ENCODE data around the gene FOXN1. TPM values are rescaled to one million over a fixed set of nuclear protein-coding genes. Genes with fewer than 3 reads are reported as not detected.

The FOXN1 gene
- total RNA-seq, 1 donor = not detected

DNA sequence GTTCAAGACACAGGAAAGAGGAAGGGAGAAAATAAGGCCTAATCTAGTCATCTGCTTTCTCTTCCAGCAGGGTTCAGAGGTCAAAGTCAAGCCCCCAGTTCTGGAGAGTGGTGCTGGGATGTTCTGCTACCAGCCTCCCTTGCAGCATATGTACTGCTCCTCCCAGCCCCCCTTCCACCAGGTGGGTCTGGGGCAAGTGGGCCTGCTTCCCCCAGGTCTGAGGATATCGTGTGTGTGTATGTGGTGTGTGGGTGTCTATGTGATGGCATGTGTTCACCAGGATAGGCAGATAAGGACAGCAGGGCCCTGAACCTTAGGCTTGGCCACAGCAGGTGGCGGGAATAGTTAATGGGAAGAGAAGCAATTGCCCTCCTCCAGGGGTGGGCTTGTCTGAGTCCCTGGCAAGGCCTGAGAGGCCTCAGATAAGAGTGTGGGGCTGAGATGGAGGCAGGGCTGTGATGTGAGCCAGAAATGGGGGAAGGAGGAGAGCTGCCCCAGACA is 21.1 kb downstream of the FOXN1 start:
- Histone ChIP-seq H3K27ac (ENCODE audit: low read depth, low read length) (no peak overlapping the region), H3K36me3 (ENCODE audit: insufficient read depth, low read length) (no peaks in the 10 kb centered on the region), H3K79me2 (ENCODE audit: insufficient read depth, low read length) (no peaks in the 10 kb centered on the region), H3K4me2 (ENCODE audit: insufficient read depth, low read length) (no peak overlapping the region), H4K20me1 (ENCODE audit: insufficient read depth, low read length) (no peaks in the 10 kb centered on the region), H3K4me3 (ENCODE audit: insufficient read depth, low read length) (no peak overlapping the region), H2AFZ (ENCODE audit: low read length) (no peak overlapping the region), H3K9me3 (ENCODE audit: low read depth, low read length) (no peaks in the 10 kb centered on the region), H3K4me1 (ENCODE audit: insufficient read depth, low read length) (peaks cover 9% of the 10 kb centered on the region), H3K27me3 (ENCODE audit: insufficient read depth, low read length) (no peaks in the 10 kb centered on the region)
- peak; percentile 86 for DNase-seq (ENCODE audit: insufficient read length, low spot score, missing footprints)
- no peak for TF ChIP-seq CTCF (IDR thresholded peaks at IDR 0.05; ENCODE audit: extremely low read depth, low read depth, low read length)

DNA sequence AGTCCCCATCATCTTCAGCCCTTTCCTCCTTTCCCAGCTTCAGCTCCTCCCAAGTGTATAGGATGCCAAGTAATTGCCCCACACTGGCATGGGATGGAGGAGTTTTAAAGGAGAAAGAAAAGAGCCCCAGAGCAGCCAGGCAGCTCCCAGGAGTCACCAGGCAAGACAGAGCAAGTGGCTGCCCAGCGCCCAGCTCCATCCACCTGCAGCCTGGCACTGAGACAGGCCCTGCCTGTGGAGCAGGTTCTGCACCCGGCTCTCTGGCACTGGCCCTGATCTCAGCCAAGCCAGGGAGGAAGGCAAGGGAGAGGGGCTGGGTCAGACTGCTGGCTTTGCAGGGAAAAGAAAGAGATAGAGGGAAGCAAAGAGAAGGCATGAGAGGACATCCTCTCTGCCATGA is 21.7 kb downstream of the FOXN1 start:
- no peak overlapping the region for H3K4me2 ChIP-seq (ENCODE audit: insufficient read depth, low read length)
- no peak for TF ChIP-seq CTCF (IDR thresholded peaks at IDR 0.05; ENCODE audit: extremely low read depth, low read depth, low read length)
- H3K4me3 ChIP-seq (ENCODE audit: insufficient read depth, low read length) = no peak overlapping the region
- peak; percentile 58 for DNase-seq (ENCODE audit: insufficient read length, low spot score, missing footprints)
- no peak overlapping the region for H3K27ac ChIP-seq (ENCODE audit: low read depth, low read length)
- H3K79me2 ChIP-seq (ENCODE audit: insufficient read depth, low read length) = no peaks in the 10 kb centered on the region
- peaks cover 15% of the 10 kb centered on the region for H3K4me1 ChIP-seq (ENCODE audit: insufficient read depth, low read length)
- H3K9me3 ChIP-seq (ENCODE audit: low read depth, low read length) = no peaks in the 10 kb centered on the region
- H3K36me3 ChIP-seq (ENCODE audit: insufficient read depth, low read length) = no peaks in the 10 kb centered on the region
- no peak overlapping the region for H2AFZ ChIP-seq (ENCODE audit: low read length)
- H3K27me3 ChIP-seq (ENCODE audit: insufficient read depth, low read length) = no peaks in the 10 kb centered on the region
- H4K20me1 ChIP-seq (ENCODE audit: insufficient read depth, low read length) = no peaks in the 10 kb centered on the region

DNA sequence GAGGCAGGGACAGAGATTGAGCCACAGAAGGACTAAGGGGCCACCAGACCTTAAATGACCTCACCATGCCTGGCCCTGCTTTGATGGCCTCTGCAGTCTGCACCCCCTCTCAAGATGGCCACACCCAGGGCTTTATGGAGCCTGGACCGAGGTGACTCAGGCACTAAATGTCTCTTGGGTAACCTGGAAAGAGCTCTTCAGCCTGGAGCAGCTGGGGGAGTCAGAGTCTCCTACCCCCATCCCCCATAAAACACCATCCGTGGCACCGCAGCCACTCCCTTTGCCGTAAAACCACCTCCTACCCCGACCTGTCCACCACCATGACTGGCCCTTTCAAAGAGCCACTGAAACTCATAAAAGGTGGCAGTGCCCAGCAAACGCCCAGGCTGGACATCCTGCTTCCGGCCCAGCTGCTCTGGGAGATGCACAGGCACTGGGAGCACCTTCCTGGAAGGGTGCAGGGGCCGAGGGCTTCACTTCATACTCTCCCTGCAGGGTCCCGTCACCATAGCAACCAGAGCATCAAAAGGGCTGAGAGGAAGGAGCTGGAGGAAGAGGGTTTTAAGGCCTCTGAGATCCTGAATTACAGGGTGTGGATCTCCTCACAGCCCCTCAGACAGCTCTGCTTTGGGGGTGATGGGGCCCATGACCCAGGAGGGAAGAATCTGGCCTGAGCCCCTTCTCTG is 22.3 kb downstream of the FOXN1 start:
- H3K27me3 ChIP-seq (ENCODE audit: insufficient read depth, low read length) = no peaks in the 10 kb centered on the region
- no peak overlapping the region for H3K4me2 ChIP-seq (ENCODE audit: insufficient read depth, low read length)
- TF ChIP-seq CTCF (IDR thresholded peaks at IDR 0.05; ENCODE audit: extremely low read depth, low read depth, low read length) = no peak
- H3K4me1 ChIP-seq (ENCODE audit: insufficient read depth, low read length) = peaks cover 18% of the 10 kb centered on the region
- no peaks in the 10 kb centered on the region for H4K20me1 ChIP-seq (ENCODE audit: insufficient read depth, low read length)
- no peaks in the 10 kb centered on the region for H3K36me3 ChIP-seq (ENCODE audit: insufficient read depth, low read length)
- no peaks in the 10 kb centered on the region for H3K9me3 ChIP-seq (ENCODE audit: low read depth, low read length)
- H2AFZ ChIP-seq (ENCODE audit: low read length) = no peak overlapping the region
- H3K79me2 ChIP-seq (ENCODE audit: insufficient read depth, low read length) = no peaks in the 10 kb centered on the region
- no peak overlapping the region for H3K4me3 ChIP-seq (ENCODE audit: insufficient read depth, low read length)
- no peak overlapping the region for H3K27ac ChIP-seq (ENCODE audit: low read depth, low read length)
- peak; percentile 96 for DNase-seq (ENCODE audit: insufficient read length, low spot score, missing footprints)

DNA sequence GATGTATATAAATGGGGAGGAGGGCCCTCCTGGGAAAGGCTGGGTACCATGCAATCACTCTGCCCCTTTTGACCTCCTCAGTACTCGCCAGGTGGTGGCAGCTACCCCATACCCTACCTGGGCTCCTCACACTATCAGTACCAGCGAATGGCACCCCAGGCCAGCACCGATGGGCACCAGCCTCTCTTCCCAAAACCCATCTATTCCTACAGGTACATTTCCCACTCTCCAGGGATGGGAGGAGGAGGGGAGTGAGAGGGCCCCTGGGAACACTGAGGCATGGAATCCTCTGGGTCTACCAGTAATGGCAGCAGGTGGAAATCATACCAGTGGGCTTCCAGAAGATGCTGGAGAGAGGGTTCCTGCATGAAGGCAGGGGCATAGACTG is 22.9 kb downstream of the FOXN1 start:
- no peak for TF ChIP-seq CTCF (IDR thresholded peaks at IDR 0.05; ENCODE audit: extremely low read depth, low read depth, low read length)
- no peaks in the 10 kb centered on the region for H4K20me1 ChIP-seq (ENCODE audit: insufficient read depth, low read length)
- H3K4me2 ChIP-seq (ENCODE audit: insufficient read depth, low read length) = no peak overlapping the region
- H3K27ac ChIP-seq (ENCODE audit: low read depth, low read length) = no peak overlapping the region
- H2AFZ ChIP-seq (ENCODE audit: low read length) = no peak overlapping the region
- no peaks in the 10 kb centered on the region for H3K36me3 ChIP-seq (ENCODE audit: insufficient read depth, low read length)
- peak; percentile 76 for DNase-seq (ENCODE audit: insufficient read length, low spot score, missing footprints)
- H3K4me3 ChIP-seq (ENCODE audit: insufficient read depth, low read length) = no peak overlapping the region
- no peaks in the 10 kb centered on the region for H3K9me3 ChIP-seq (ENCODE audit: low read depth, low read length)
- peaks cover 18% of the 10 kb centered on the region for H3K4me1 ChIP-seq (ENCODE audit: insufficient read depth, low read length)
- no peaks in the 10 kb centered on the region for H3K27me3 ChIP-seq (ENCODE audit: insufficient read depth, low read length)
- H3K79me2 ChIP-seq (ENCODE audit: insufficient read depth, low read length) = no peaks in the 10 kb centered on the region
